Measurements from ENCODE around the gene RNU5B-1. TPM values are rescaled to one million over a fixed set of nuclear protein-coding genes. Genes with fewer than 3 reads are reported as not detected.

RNU5B-1 gene
- total and polyA plus RNA-seq, 10 donors: 24.2 to 62.3 (median 32.6) TPM; not detected in 6

DNA sequence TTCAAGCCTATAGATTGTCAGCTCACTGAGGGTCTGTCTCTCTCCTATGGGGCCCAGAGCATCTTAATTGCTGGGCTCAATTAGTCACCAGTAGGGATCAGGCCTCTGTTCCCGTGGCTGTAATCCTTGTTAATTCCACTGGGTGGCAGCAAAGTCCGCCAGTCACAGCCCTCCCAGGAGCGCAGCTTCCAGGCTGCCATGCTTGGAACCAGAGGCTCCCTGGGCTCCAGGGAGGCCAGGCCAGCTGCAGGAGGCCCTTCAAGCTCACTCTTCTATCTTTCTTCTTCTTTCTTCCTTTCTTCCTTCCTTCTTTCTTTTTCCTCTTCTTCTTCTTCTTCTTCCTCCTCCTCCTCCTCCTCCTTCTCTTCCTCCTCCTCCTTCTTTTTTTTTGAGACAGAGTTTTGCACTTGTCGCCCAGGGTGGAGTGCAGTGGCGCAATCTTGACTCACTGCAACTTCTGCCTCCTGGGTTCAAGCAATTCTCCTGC, 14.4 kb downstream of the RNU5B-1 start:
- 24 to 36% (median 28%) methylated on average over 5 of the region's 5 CpGs for WGBS, 5 donors
- H3K9me3 ChIP-seq: no peaks in the 10 kb centered on the region
- no peak overlapping the region for H3K4me3 ChIP-seq
- H3K36me3 ChIP-seq: no peaks in the 10 kb centered on the region
- DNase-seq: peak; percentile 89
- intact Hi-C loops (cut with DNase I; ENCODE audit: low total_unique reads): loop anchor here (2.0 kb wide), 1 partner anchor 66 kb away; no protein-coding TSS in a partner anchor
- H3K4me1 ChIP-seq: peaks cover 0 to 3% (median 0%) of the 10 kb centered on the region in 6 donors
- H3K27ac ChIP-seq: no peak overlapping the region
- peaks cover 0 to 35% (median 0%) of the 10 kb centered on the region in 7 donors for H3K27me3 ChIP-seq (replicated peaks in 1 of 7)
- TF ChIP-seq POLR2AphosphoS5 (IDR thresholded peaks at IDR 0.05) (peak in 1 of 3 donors; percentile 23), POLR2A (IDR thresholded peaks at IDR 0.05) (no peak)
- TF ChIP-seq, protein P1, sequence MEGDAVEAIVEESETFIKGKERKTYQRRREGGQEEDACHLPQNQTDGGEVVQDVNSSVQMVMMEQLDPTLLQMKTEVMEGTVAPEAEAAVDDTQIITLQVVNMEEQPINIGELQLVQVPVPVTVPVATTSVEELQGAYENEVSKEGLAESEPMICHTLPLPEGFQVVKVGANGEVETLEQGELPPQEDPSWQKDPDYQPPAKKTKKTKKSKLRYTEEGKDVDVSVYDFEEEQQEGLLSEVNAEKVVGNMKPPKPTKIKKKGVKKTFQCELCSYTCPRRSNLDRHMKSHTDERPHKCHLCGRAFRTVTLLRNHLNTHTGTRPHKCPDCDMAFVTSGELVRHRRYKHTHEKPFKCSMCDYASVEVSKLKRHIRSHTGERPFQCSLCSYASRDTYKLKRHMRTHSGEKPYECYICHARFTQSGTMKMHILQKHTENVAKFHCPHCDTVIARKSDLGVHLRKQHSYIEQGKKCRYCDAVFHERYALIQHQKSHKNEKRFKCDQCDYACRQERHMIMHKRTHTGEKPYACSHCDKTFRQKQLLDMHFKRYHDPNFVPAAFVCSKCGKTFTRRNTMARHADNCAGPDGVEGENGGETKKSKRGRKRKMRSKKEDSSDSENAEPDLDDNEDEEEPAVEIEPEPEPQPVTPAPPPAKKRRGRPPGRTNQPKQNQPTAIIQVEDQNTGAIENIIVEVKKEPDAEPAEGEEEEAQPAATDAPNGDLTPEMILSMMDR (IDR thresholded peaks at IDR 0.05 in 8 of 11, conservative IDR thresholded peaks at IDR 0.05 in 3 of 11): peak; percentile 91 to 97 (median 94)

DNA sequence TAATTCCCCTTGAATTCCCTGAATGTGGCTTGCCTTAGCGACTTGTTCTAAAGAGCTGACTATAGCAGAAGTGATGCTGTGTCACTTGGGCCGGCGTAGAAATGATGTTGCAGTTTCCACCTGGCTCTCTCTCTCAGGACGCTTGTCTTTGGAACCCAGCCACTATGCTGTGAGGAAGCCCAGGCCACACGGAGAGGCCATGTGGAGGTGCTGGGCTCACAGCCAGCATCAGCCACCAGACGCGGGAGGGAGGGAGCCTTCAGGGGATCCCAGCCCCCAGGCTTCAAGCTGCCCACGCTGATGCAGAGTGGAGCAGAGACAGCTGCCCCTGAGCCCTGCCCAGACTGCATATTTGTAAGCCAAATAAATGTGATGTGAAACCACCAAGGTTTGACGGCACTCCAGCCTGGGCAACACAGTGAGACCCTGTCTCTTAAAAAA, 18.6 kb downstream of the RNU5B-1 start:
- 8 to 16% (median 13%) methylated on average over 8 to 9 of the region's 9 CpGs for WGBS, 5 donors
- Histone ChIP-seq H3K36me3 (no peaks in the 10 kb centered on the region), H3K4me3 (no peak overlapping the region), H3K4me1 (peaks cover 0 to 7% (median 0%) of the 10 kb centered on the region in 6 donors), H3K27ac (no peak overlapping the region), H3K27me3 (replicated peaks in 1 of 7) (peaks cover 0 to 26% (median 0%) of the 10 kb centered on the region in 7 donors), H3K9me3 (no peaks in the 10 kb centered on the region)
- TF ChIP-seq, protein P1 (IDR thresholded peaks at IDR 0.05 in 8 of 11, conservative IDR thresholded peaks at IDR 0.05 in 3 of 11): no peak
- TF ChIP-seq POLR2AphosphoS5 (IDR thresholded peaks at IDR 0.05) (no peak), POLR2A (IDR thresholded peaks at IDR 0.05) (no peak)
- DNase-seq: no peak
- intact Hi-C loops (cut with DNase I; ENCODE audit: low total_unique reads): no loop called here

DNA sequence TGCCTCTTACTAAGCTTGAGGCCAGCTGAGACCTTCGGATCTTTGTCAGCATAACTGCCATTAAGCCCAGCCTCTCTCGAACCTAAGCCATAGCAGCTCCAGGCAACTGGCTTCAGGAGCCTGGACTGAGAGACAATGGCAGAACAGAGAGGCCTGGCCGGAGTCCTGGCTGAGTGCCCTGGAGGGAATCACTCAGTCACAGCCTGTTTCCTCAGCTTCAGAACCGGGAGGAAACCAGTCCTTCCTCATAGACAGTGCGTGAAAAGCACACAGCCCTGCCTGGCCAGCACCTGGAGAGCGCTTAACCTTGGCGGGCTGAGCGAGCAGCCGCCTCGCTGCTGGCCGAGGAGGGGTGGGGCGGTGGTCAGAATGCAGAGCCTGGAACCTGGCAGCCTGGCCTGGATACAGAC, 21.6 kb downstream of the RNU5B-1 start:
- TF ChIP-seq POLR2AphosphoS5 (IDR thresholded peaks at IDR 0.05): peak in 1 of 3 donors; percentile 31
- TF ChIP-seq, protein P1 (IDR thresholded peaks at IDR 0.05 in 8 of 11, conservative IDR thresholded peaks at IDR 0.05 in 3 of 11): no peak
- TF ChIP-seq POLR2A (IDR thresholded peaks at IDR 0.05): no peak
- WGBS, 5 donors: 14 to 30% (median 20%) methylated on average over 5 to 12 of the region's 12 CpGs
- no peak overlapping the region for H3K4me3 ChIP-seq
- H3K9me3 ChIP-seq: no peaks in the 10 kb centered on the region
- no peaks in the 10 kb centered on the region for H3K36me3 ChIP-seq
- H3K27ac ChIP-seq: no peak overlapping the region
- intact Hi-C loops (cut with DNase I; ENCODE audit: low total_unique reads): no loop called here
- H3K27me3 ChIP-seq (replicated peaks in 1 of 7): peaks cover 0 to 26% (median 0%) of the 10 kb centered on the region in 7 donors
- DNase-seq: no peak
- H3K4me1 ChIP-seq: peaks cover 0 to 7% (median 0%) of the 10 kb centered on the region in 6 donors

DNA sequence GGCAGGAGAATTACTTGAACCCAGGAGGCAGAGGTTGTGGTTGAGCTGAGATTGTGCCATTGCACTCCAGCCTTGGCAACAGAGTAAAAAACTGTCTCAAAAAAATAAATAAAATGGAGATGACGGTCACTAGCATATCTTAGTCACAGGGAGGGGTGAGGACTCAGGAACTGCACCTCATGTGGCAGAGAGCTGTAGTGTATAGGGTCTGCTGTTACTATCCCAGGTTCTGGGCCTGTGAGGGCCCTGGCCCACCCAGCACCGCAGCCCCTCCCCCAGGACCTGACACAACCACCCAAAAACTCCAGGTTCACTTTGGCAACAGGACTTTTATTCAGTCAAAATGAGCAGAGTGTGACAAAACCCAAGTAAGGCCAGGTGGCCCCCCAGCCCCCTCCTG, 22.3 kb downstream of the RNU5B-1 start:
- intact Hi-C loops (cut with DNase I; ENCODE audit: low total_unique reads): no loop called here
- peaks cover 0 to 7% (median 0%) of the 10 kb centered on the region in 6 donors for H3K4me1 ChIP-seq
- DNase-seq: peak; percentile 27
- no peak overlapping the region for H3K27ac ChIP-seq
- TF ChIP-seq POLR2AphosphoS5 (IDR thresholded peaks at IDR 0.05) (no peak), POLR2A (IDR thresholded peaks at IDR 0.05) (no peak)
- TF ChIP-seq, protein P1 (IDR thresholded peaks at IDR 0.05 in 8 of 11, conservative IDR thresholded peaks at IDR 0.05 in 3 of 11): no peak
- H3K4me3 ChIP-seq: no peak overlapping the region
- no peaks in the 10 kb centered on the region for H3K36me3 ChIP-seq
- WGBS, 5 donors: 82 to 95% (median 85%) methylated on average over 2 of the region's 2 CpGs
- no peaks in the 10 kb centered on the region for H3K9me3 ChIP-seq
- peaks cover 0 to 19% (median 0%) of the 10 kb centered on the region in 7 donors for H3K27me3 ChIP-seq (replicated peaks in 1 of 7)

Measured in spleen (tissue), 11 donors.